Spleen (tissue), 10 donors: ENCODE data around the gene CATSPERD. TPM values are rescaled to one million over a fixed set of nuclear protein-coding genes. Genes with fewer than 3 reads are reported as not detected.

Experiments used
- polyA plus RNA-seq, 3 donors: library from polyadenylated mRNA; stranded (reverse); fragments of 200-250 nt; gene quantifications; one replicate each; pipeline ENCODE4 v1.2.1, GENCODE V29; 2013
- total RNA-seq, 7 donors: library from RNA; depleted of rRNA in 3 of 7; stranded (reverse); fragments of >200 nt in 3 of 7; fragmentation: NEBNext Ultra II Directional in 4 of 7; extraction: Animal tissue kit (Norgen Biotek cat#: 25700) in 4 of 7; gene quantifications; one replicate each; pipeline versions ENCODE4 v1.1.0 to v1.2.1, GENCODE V29; 2016 to 2021
- donor health status: healthy with polysubstance abuse.
- donor health status: DM: no; HTN: no; CAD: no; lungs with moderate emphysema.
- donor health status: DM: no; HTN: no; CAD: no.
- donor health status: Bipolar disorder and iron deficiency.
- donor health status: healthy.
- donor health status: DM: no; HTN: no; CAD: no.
- donor health status: DM: yes; HTN: yes; CAD: no.

The CATSPERD gene
- total and polyA plus RNA-seq, 10 donors = not detected

Other genes starting within 250 kb of the CATSPERD start
- gene TINCR, start 152.7 kb upstream of the CATSPERD start, total RNA-seq = under 1 TPM in 5 of 7 donors, not detected in 2; 0.26 to 0.73 (median 0.27) TPM
- gene TINCR, start 152.7 kb upstream of the CATSPERD start, polyA plus RNA-seq = under 1 TPM; 0.05 to 0.10 (median 0.09) TPM
- gene SAFB2, start 97.9 kb upstream of the CATSPERD start, total RNA-seq = 100 to 1,000 TPM in 6 of 7 donors, 10 to 100 TPM in 1; 73.4 to 146 (median 117) TPM
- gene SAFB2, start 97.9 kb upstream of the CATSPERD start, polyA plus RNA-seq = 10 to 100 TPM; 34.8 to 90.6 (median 60.1) TPM
- gene SAFB, start 97.6 kb upstream of the CATSPERD start, total RNA-seq = 100 to 1,000 TPM in 5 of 7 donors, 10 to 100 TPM in 2; 94.5 to 161 (median 112) TPM
- gene SAFB, start 97.6 kb upstream of the CATSPERD start, polyA plus RNA-seq = 10 to 100 TPM; 41.7 to 70.0 (median 64.8) TPM
- gene MICOS13, start 40.1 kb upstream of the CATSPERD start, total RNA-seq = 10 to 100 TPM; 15.7 to 41.0 (median 36.8) TPM
- 10 to 100 TPM; 71.0 to 89.5 (median 78.0) TPM for gene MICOS13, start 40.1 kb upstream of the CATSPERD start, polyA plus RNA-seq
- gene HSD11B1L, start 39.6 kb upstream of the CATSPERD start, total RNA-seq = 1 to 10 TPM; 1.9 to 8.8 (median 3.1) TPM
- gene HSD11B1L, start 39.6 kb upstream of the CATSPERD start, polyA plus RNA-seq = 1 to 10 TPM; 3.3 to 5.5 (median 3.8) TPM
- 100 to 1,000 TPM; 294 to 922 (median 652) TPM for gene RPL36, start 30.3 kb upstream of the CATSPERD start, total RNA-seq
- gene RPL36, start 30.3 kb upstream of the CATSPERD start, polyA plus RNA-seq = 1,000 to 10,000 TPM; 2,501 to 2,825 (median 2,795) TPM
- gene LONP1, start 491 bp upstream of the CATSPERD start, total RNA-seq = 10 to 100 TPM; 33.1 to 65.8 (median 56.5) TPM
- 10 to 100 TPM; 29.2 to 48.2 (median 42.6) TPM for gene LONP1, start 491 bp upstream of the CATSPERD start, polyA plus RNA-seq
- 1 to 10 TPM; 1.4 to 4.7 (median 2.4) TPM for gene PRR22, start 64.1 kb downstream of the CATSPERD start, total RNA-seq
- 10 to 100 TPM in 2 of 3 donors, 1 to 10 TPM in 1; 4.9 to 11.4 (median 10.6) TPM for gene PRR22, start 64.1 kb downstream of the CATSPERD start, polyA plus RNA-seq
- 10 to 100 TPM; 22.7 to 63.9 (median 34.5) TPM for gene DUS3L, start 70.5 kb downstream of the CATSPERD start, total RNA-seq
- 10 to 100 TPM; 31.3 to 57.4 (median 52.5) TPM for gene DUS3L, start 70.5 kb downstream of the CATSPERD start, polyA plus RNA-seq
- 1 to 10 TPM in 1 of 7 donors, under 1 TPM in 2, not detected in 4; 0.32 to 2.3 (median 0.72) TPM for gene NRTN, start 84.4 kb downstream of the CATSPERD start, total RNA-seq
- gene NRTN, start 84.4 kb downstream of the CATSPERD start, polyA plus RNA-seq = under 1 TPM in 2 of 3 donors, not detected in 1; 0.29 to 0.30 TPM
- gene FUT6, start 119.1 kb downstream of the CATSPERD start, total RNA-seq = under 1 TPM in 2 of 7 donors, not detected in 5; 0.20 to 0.44 TPM
- gene FUT6, start 119.1 kb downstream of the CATSPERD start, polyA plus RNA-seq = under 1 TPM; 0.06 to 0.13 (median 0.07) TPM
- gene FUT3, start 130.8 kb downstream of the CATSPERD start, total RNA-seq = not detected
- under 1 TPM in 2 of 3 donors, not detected in 1; 0.06 to 0.12 TPM for gene FUT3, start 130.8 kb downstream of the CATSPERD start, polyA plus RNA-seq
- gene FUT5, start 149.9 kb downstream of the CATSPERD start, total RNA-seq = not detected
- not detected for gene FUT5, start 149.9 kb downstream of the CATSPERD start, polyA plus RNA-seq
- 100 to 1,000 TPM in 6 of 7 donors, 10 to 100 TPM in 1; 83.8 to 156 (median 116) TPM for gene NDUFA11, start 183.2 kb downstream of the CATSPERD start, total RNA-seq
- 100 to 1,000 TPM; 252 to 377 (median 345) TPM for gene NDUFA11, start 183.2 kb downstream of the CATSPERD start, polyA plus RNA-seq
- 10 to 100 TPM in 6 of 7 donors, 1 to 10 TPM in 1; 8.5 to 15.9 (median 12.5) TPM for gene VMAC, start 184.2 kb downstream of the CATSPERD start, total RNA-seq
- gene VMAC, start 184.2 kb downstream of the CATSPERD start, polyA plus RNA-seq = 1 to 10 TPM; 2.1 to 9.6 (median 3.3) TPM
- 10 to 100 TPM; 14.7 to 20.7 (median 17.6) TPM for gene CAPS, start 193.6 kb downstream of the CATSPERD start, total RNA-seq
- gene CAPS, start 193.6 kb downstream of the CATSPERD start, polyA plus RNA-seq = 10 to 100 TPM; 23.7 to 61.8 (median 51.3) TPM